Measurements from ENCODE around the gene MAGI1.

- TF ChIP-seq POLR2A (IDR thresholded peaks at IDR 0.05; ENCODE audit: low read depth, low read length) (no peak), POLR2AphosphoS5 (IDR thresholded peaks at IDR 0.05; ENCODE audit: low read depth, low read length) (no peak), TAF1 (IDR thresholded peaks at IDR 0.05; ENCODE audit: borderline replicate concordance, low read depth, low read length) (no peak)
Observed at GRCh38 chr3:65723011-65723410, 315.7 kb downstream of the MAGI1 start.

Measured in GM12892 (cell line).